ENCODE data around the gene BAZ2B. TPM values are rescaled to one million over a fixed set of nuclear protein-coding genes. Genes with fewer than 3 reads are reported as not detected.

Gene BAZ2B
- total RNA-seq, 1 donor from 2014 or later: 55.6 TPM

- DNase-seq (ENCODE audit: low spot score): no peak
These were observed 345.5 kb downstream of the BAZ2B start for GRCh38 chr2:159270744-159271379.

Other genes starting within 250 kb of the BAZ2B start
- 72.5 TPM for gene MARCHF7, start 96.0 kb upstream of the BAZ2B start, total RNA-seq
- 95.6 TPM for gene CD302, start 181.7 kb upstream of the BAZ2B start, total RNA-seq

All from mesenteric fat pad (tissue), 1 donor.